ENCODE data around the gene CS. TPM values are rescaled to one million over a fixed set of nuclear protein-coding genes. Genes with fewer than 3 reads are reported as not detected.

CS gene
- total RNA-seq, 3 donors from 2014 or later (not counting 1 experiment from before 2014, with no cell fraction given), result 185 to 190 (median 188) TPM

DNA sequence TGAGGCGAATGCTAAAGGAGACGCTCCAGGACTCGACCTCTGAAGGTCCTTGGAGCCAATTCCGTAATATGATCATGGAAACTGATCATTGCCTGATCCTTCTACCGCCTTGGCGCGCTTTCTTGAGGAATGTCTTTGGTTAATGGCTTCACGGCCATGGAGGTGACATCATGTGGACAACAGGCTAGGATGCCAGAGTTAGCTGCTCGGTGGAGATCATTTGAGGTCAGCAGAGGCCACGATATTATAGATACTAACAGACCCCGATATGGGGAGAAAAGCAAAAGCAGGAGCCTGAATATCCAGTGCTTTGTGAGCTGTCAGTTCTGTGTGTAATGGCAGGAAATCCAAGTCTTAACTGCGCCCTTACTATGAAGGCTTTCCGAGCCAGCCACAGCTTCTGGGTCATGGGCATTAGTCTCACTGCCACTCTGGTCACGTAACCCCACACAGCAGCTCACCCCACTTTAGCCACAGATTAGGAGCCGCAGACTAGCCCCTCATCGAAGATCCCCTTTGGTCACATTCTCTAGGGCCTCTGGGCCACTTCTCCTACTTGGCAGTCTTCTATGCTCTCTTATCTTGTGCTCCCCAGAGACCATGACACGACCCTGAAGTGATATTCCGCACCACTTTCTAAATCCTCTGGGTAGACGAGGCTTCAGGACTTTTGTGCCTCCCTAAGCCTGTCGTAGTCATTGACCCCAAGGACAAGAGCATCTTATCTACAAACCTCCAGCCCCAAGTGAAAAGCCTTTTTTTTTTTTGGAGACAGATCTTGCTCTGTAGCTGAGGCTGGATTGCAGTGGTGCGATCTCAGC, 724 bp upstream of the CS start:
- no peaks in the 10 kb centered on the region for H3K27me3 Mint-ChIP-seq (ENCODE audit: low read depth in 2 of 2)
- Histone ChIP-seq H3K27me3 (ENCODE audit: control insufficient read depth, insufficient read depth, low read length) (no peaks in the 10 kb centered on the region), H3K9me3 (ENCODE audit: control insufficient read depth, insufficient read depth, low read length) (no peaks in the 10 kb centered on the region), H3K4me3 (ENCODE audit: low read length) (peak overlapping the region; percentile 72), H3K27ac (ENCODE audit: low read length) (peak overlapping the region; percentile 88), H3K36me3 (ENCODE audit: control insufficient read depth, insufficient read depth, low read length) (peaks cover 5% of the 10 kb centered on the region), H3K4me1 (ENCODE audit: control insufficient read depth, insufficient read depth, low read length) (peaks cover 34% of the 10 kb centered on the region)
- no peak for TF ChIP-seq CTCF (IDR thresholded peaks at IDR 0.05)
- intact Hi-C loops (cut with micrococcal nuclease), result loop anchor here (1.0 to 2.0 kb wide), 4 partner anchors 15 to 182 kb away; partner anchors contain the start of genes COQ10A and ZC3H10
- peak overlapping the region; percentile 97 to 98 for H3K27ac Mint-ChIP-seq
- H3K4me1 Mint-ChIP-seq, result peaks cover 55 to 56% of the 10 kb centered on the region in 2 donors
- H3K4me3 Mint-ChIP-seq, result peak overlapping the region; percentile 93
- WGBS (ENCODE audit: insufficient coverage), result 66% methylated on average over 21 of the region's 21 CpGs
- no peaks in the 10 kb centered on the region for H3K9me3 Mint-ChIP-seq
- ATAC-seq (no peak), DNase-seq (no peak)
- H3K36me3 Mint-ChIP-seq, result no peaks in the 10 kb centered on the region

- TF ChIP-seq CTCF (IDR thresholded peaks at IDR 0.05), result no peak
- peaks cover 55 to 56% of the 10 kb centered on the region in 2 donors for H3K4me1 Mint-ChIP-seq
- H3K4me3 Mint-ChIP-seq, result peak overlapping the region; percentile 93
- Histone ChIP-seq H3K27ac (ENCODE audit: low read length) (peak overlapping the region; percentile 88), H3K4me3 (ENCODE audit: low read length) (peak overlapping the region; percentile 72), H3K27me3 (ENCODE audit: control insufficient read depth, insufficient read depth, low read length) (no peaks in the 10 kb centered on the region), H3K36me3 (ENCODE audit: control insufficient read depth, insufficient read depth, low read length) (peaks cover 5% of the 10 kb centered on the region), H3K4me1 (ENCODE audit: control insufficient read depth, insufficient read depth, low read length) (peaks cover 34% of the 10 kb centered on the region), H3K9me3 (ENCODE audit: control insufficient read depth, insufficient read depth, low read length) (no peaks in the 10 kb centered on the region)
- H3K36me3 Mint-ChIP-seq, result no peaks in the 10 kb centered on the region
- ATAC-seq, result no peak
- under 1% methylated on average over 10 of the region's 10 CpGs for WGBS (ENCODE audit: insufficient coverage)
- intact Hi-C loops (cut with micrococcal nuclease), result no loop called here
- no peaks in the 10 kb centered on the region for H3K27me3 Mint-ChIP-seq (ENCODE audit: low read depth in 2 of 2)
- peak overlapping the region; percentile 97 to 98 for H3K27ac Mint-ChIP-seq
- H3K9me3 Mint-ChIP-seq, result no peaks in the 10 kb centered on the region
- DNase-seq, result peak in 1 of 2 donors; percentile 62
These were observed 750 bp downstream of the CS start for GRCh38 chr12:56299308-56299852.

GRCh38 chr12:56298828-56299227, 1.3 kb downstream of the CS start:
- intact Hi-C loops (cut with micrococcal nuclease), result no loop called here
- Histone ChIP-seq H3K27ac (ENCODE audit: low read length) (peak overlapping the region; percentile 88), H3K27me3 (ENCODE audit: control insufficient read depth, insufficient read depth, low read length) (no peaks in the 10 kb centered on the region), H3K36me3 (ENCODE audit: control insufficient read depth, insufficient read depth, low read length) (peaks cover 5% of the 10 kb centered on the region), H3K4me1 (ENCODE audit: control insufficient read depth, insufficient read depth, low read length) (peaks cover 34% of the 10 kb centered on the region), H3K9me3 (ENCODE audit: control insufficient read depth, insufficient read depth, low read length) (no peaks in the 10 kb centered on the region), H3K4me3 (ENCODE audit: low read length) (no peak overlapping the region)
- peaks cover 55 to 56% of the 10 kb centered on the region in 2 donors for H3K4me1 Mint-ChIP-seq
- peak overlapping the region; percentile 93 for H3K4me3 Mint-ChIP-seq
- no peaks in the 10 kb centered on the region for H3K27me3 Mint-ChIP-seq (ENCODE audit: low read depth in 2 of 2)
- DNase-seq, result no peak
- no peaks in the 10 kb centered on the region for H3K36me3 Mint-ChIP-seq
- WGBS (ENCODE audit: insufficient coverage), result 63% methylated on average over 5 of the region's 5 CpGs
- ATAC-seq, result no peak
- no peak for TF ChIP-seq CTCF (IDR thresholded peaks at IDR 0.05)
- H3K9me3 Mint-ChIP-seq, result no peaks in the 10 kb centered on the region
- H3K27ac Mint-ChIP-seq, result peak overlapping the region; percentile 97 to 98

Data from natural killer cell (primary cell).